HepG2 (cell line): ENCODE data around the gene ZNF771. TPM values are rescaled to one million over a fixed set of nuclear protein-coding genes. Genes with fewer than 3 reads are reported as not detected.

Experiments
- CBFB ChIP-seq: sonication (generic); formaldehyde crosslinking; IDR thresholded peaks from 2 replicates; pipeline ENCODE4 v1.4.0; 2020; ENCODE audit warnings: missing genetic modification reagents
- CSRNP2 ChIP-seq: sonication (generic); formaldehyde crosslinking; conservative IDR thresholded peaks from 2 replicates; pipeline ENCODE4 v1.8.0; 2022; ENCODE audit warnings: low read depth, missing genetic modification reagents
- DMAP1 ChIP-seq: IDR thresholded peaks from 2 replicates; pipeline ENCODE4 v1.6.1; 2016
- EEA1 ChIP-seq: sonication (generic); formaldehyde crosslinking; IDR thresholded peaks from 2 replicates; pipeline ENCODE4 v1.5.1; 2020; ENCODE audit warnings: mild to moderate bottlenecking, missing genetic modification reagents, borderline replicate concordance
- EP300 ChIP-seq, 3 experiments: sonication (generic) in 1 of 3; formaldehyde crosslinking in 1 of 3; IDR thresholded peaks; 2 replicates each; pipeline versions ENCODE4 v1.5.1 to v1.6.1; 2011 to 2020; ENCODE audit warnings: low read depth in 2 of 3, low read length in 2 of 3, borderline replicate concordance in 1 of 3, improper control_type of control experiment in 1 of 3, mild to moderate bottlenecking in 1 of 3, missing genetic modification reagents in 1 of 3, moderate library complexity in 1 of 3
- HCFC1 ChIP-seq: fragments of 150-350 bp; IDR thresholded peaks from 2 replicates; pipeline ENCODE4 v1.6.1; 2014; ENCODE audit warnings: low read depth, low read length
- JUNB ChIP-seq: sonication (generic); formaldehyde crosslinking; IDR thresholded peaks from 2 replicates; pipeline ENCODE4 v1.8.0; 2022; ENCODE audit warnings: missing genetic modification reagents, mild to moderate bottlenecking, borderline replicate concordance
- MEF2D ChIP-seq: sonication (generic); formaldehyde crosslinking; IDR thresholded peaks from 2 replicates; pipeline ENCODE4 v1.5.1; 2020; ENCODE audit warnings: mild to moderate bottlenecking, missing genetic modification reagents
- NR2C2 ChIP-seq: sonication (generic); formaldehyde crosslinking; IDR thresholded peaks from 2 replicates; pipeline ENCODE4 v1.4.0; 2020; ENCODE audit warnings: missing genetic modification reagents, mild to moderate bottlenecking, moderate library complexity, borderline replicate concordance
- NR3C1 ChIP-seq: sonication (generic); formaldehyde crosslinking; IDR thresholded peaks from 2 replicates; pipeline ENCODE4 v1.4.0; 2020; ENCODE audit warnings: missing genetic modification reagents
- SIN3B ChIP-seq: fragments of 150-350 bp; IDR thresholded peaks from 2 replicates; pipeline ENCODE4 v1.6.1; 2014; ENCODE audit warnings: low read length
- STAT6 ChIP-seq: sonication (generic); formaldehyde crosslinking; IDR thresholded peaks from 2 replicates; pipeline ENCODE4 v1.4.0; 2020; ENCODE audit warnings: missing genetic modification reagents, mild to moderate bottlenecking, borderline replicate concordance
- THYN1 ChIP-seq: sonication (generic); formaldehyde crosslinking; IDR thresholded peaks from 2 replicates; pipeline ENCODE4 v1.8.1; 2023; ENCODE audit warnings: low read depth, mild to moderate bottlenecking, moderate library complexity, missing genetic modification reagents, borderline replicate concordance
- ZMYM3 ChIP-seq: sonication (generic); formaldehyde crosslinking; IDR thresholded peaks from 2 replicates; pipeline ENCODE4 v1.5.1; 2020; ENCODE audit warnings: mild to moderate bottlenecking, missing genetic modification reagents
- ZNF10 ChIP-seq: sonication (generic); formaldehyde crosslinking; IDR thresholded peaks from 2 replicates; pipeline ENCODE4 v1.4.0; 2020; ENCODE audit warnings: mild to moderate bottlenecking, low read depth, missing genetic modification reagents, borderline replicate concordance
- ZNF580 ChIP-seq: IDR thresholded peaks from 2 replicates; pipeline ENCODE4 v1.6.1; 2016; ENCODE audit warnings: low read depth, borderline replicate concordance
- ZNF674 ChIP-seq: sonication (generic); formaldehyde crosslinking; IDR thresholded peaks from 2 replicates; pipeline ENCODE4 v1.5.0; 2020; ENCODE audit warnings: low read depth, mild to moderate bottlenecking, missing genetic modification reagents
- ZNF710 ChIP-seq: sonication (generic); formaldehyde crosslinking; IDR thresholded peaks from 2 replicates; pipeline ENCODE4 v1.5.0; 2020; ENCODE audit warnings: mild to moderate bottlenecking, missing genetic modification reagents, borderline replicate concordance
- ZNF766 ChIP-seq: sonication (generic); formaldehyde crosslinking; IDR thresholded peaks from 2 replicates; pipeline ENCODE4 v1.5.0; 2020; ENCODE audit warnings: missing genetic modification reagents, borderline replicate concordance
- ZNF850 ChIP-seq: sonication (generic); formaldehyde crosslinking; conservative IDR thresholded peaks from 2 replicates; pipeline ENCODE4 v1.9.0; 2021; ENCODE audit warnings: mild to moderate bottlenecking, missing genetic modification reagents
- polyA plus RNA-seq, 8 experiments: library from polyadenylated mRNA; depleted of rRNA in 3 of 8; stranded (reverse) in 7 of 8; unstranded in 1 of 8; fragments of >200 nt; fragmentation: Illumina TruSeq in 4 of 8; extraction: Trizol in 4 of 8; gene quantifications; 2 replicates each; pipeline versions ENCODE4 v1.2.1 to v1.2.3, GENCODE V29; 2011 to 2016; ENCODE audit warnings: low read depth in 4 of 8, missing spikeins in 1 of 8, mixed read lengths in 1 of 8; ENCODE audit not compliant: insufficient read depth in 1 of 8
- total RNA-seq, 5 experiments: library from RNA; depleted of rRNA; stranded (reverse); fragments of >200 nt; fragmentation: Illumina TruSeq; extraction: Trizol; gene quantifications; 2 replicates each; pipeline ENCODE4 v1.2.3, GENCODE V29; 2016; ENCODE audit warnings: low read depth in 1 of 5
- TF ChIP-seq, protein P1 (sequence below): sonication (generic); formaldehyde crosslinking; IDR thresholded peaks from 2 replicates; pipeline ENCODE4 v1.4.0; 2020; ENCODE audit warnings: missing genetic modification reagents

ZNF771 gene
- total and polyA plus RNA-seq, 2 of the 13 experiments (the other 11 are each of a cell fraction or from before 2014, with no cell fraction given): 5.0 to 11.8 TPM

DNA sequence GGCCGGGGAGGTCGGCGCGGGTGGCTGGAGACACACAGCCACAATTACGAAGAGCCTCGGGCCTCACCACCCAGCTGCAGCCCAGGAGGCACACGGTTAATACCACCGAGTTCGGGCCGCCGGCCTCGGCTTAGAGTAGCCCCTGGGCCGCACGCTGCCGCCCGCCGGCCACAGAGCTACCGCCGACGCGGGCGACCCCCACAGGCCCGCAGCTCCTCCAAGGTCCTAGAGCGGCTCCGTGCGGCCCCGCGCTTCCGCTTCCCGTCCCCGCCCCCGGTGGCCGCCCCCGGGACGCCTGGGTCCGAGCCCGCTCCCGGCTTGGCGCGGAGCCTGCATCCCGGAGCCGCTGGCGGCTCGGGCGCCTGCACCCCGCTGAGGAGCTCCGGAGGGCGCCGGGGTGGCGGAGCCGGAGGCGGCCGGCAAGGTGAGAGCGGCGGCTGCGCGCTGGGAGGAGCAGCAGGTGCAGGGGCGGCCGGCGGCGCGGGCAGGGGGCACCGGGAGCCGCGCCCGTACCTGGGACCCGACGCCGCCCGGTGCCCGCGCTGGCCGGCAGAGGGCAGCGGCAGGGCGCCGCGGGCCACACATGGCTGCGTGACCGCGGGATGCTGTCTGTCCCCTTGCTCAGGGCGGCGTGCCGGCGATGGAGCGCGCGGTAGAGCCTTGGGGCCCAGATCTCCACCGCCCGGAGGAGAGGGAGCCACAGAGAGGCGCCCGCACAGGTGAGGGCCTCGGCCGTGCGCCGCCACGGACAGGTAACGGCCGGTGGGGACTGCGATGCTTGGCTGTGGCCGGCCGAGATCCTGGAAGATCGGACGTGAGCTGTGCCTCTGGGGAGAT lies 12.0 kb upstream of the ZNF771 start, which contains the start of gene ZNF48 (continued):
- TF ChIP-seq CSRNP2 (CRISPR knock-in tag) (no peak; the same call in 1 of the 2 replicates), ZNF580 (CRISPR knock-in tag) (peak; percentile 83; the same call in 1 of the 2 replicates), THYN1 (CRISPR knock-in tag) (no peak), MEF2D (no peak), ZNF766 (CRISPR knock-in tag) (no peak), ZNF674 (CRISPR knock-in tag) (no peak), DMAP1 (CRISPR knock-in tag) (peak; percentile 62; the same call in 1 of the 2 replicates), ZNF710 (CRISPR knock-in tag) (no peak), NR2C2 (peak; percentile 89), ZMYM3 (peak; percentile 86), STAT6 (no peak), EP300 (IDR thresholded peaks at IDR 0.05; ENCODE audit: low read depth in 2 of 2, low read length in 2 of 2) (0 out of 4 replicates have a peak, but pooled peaks of 1 of the 2 experiments have one; percentile 19), EP300 (CRISPR knock-in tag; IDR thresholded peaks at IDR 0.05; ENCODE audit: borderline replicate concordance) (peak; percentile 53; the same call in 1 of the 2 replicates), ZNF850 (CRISPR knock-in tag) (peak; percentile 71; the same call in 1 of the 2 replicates), EEA1 (CRISPR knock-in tag) (no peak), ZNF10 (CRISPR knock-in tag) (no peak), NR3C1 (CRISPR knock-in tag) (no peak), CBFB (peak; percentile 79), JUNB (CRISPR knock-in tag) (no peak; the same call in 1 of the 2 replicates), HCFC1 (peak; percentile 75), SIN3B (no peak; the same call in 1 of the 2 replicates)
- TF ChIP-seq, protein P1, sequence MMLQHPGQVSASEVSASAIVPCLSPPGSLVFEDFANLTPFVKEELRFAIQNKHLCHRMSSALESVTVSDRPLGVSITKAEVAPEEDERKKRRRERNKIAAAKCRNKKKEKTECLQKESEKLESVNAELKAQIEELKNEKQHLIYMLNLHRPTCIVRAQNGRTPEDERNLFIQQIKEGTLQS (CRISPR knock-in tag): no peak; the same call in 1 of the 2 replicates
